Measurements from ENCODE around the gene STYXL1.

- TF ChIP-seq CTCF (IDR thresholded peaks at IDR 0.05) (no peak), POLR2A (IDR thresholded peaks at IDR 0.05) (no peak)
Measured at GRCh38 chr7:75995052-75995471, 52.7 kb downstream of the STYXL1 start.
